ENCODE measurements around the gene SND1.
A peak's percentile ranks its signal among the peaks of the same experiment; 100 is the strongest.

SND1 gene

DNA sequence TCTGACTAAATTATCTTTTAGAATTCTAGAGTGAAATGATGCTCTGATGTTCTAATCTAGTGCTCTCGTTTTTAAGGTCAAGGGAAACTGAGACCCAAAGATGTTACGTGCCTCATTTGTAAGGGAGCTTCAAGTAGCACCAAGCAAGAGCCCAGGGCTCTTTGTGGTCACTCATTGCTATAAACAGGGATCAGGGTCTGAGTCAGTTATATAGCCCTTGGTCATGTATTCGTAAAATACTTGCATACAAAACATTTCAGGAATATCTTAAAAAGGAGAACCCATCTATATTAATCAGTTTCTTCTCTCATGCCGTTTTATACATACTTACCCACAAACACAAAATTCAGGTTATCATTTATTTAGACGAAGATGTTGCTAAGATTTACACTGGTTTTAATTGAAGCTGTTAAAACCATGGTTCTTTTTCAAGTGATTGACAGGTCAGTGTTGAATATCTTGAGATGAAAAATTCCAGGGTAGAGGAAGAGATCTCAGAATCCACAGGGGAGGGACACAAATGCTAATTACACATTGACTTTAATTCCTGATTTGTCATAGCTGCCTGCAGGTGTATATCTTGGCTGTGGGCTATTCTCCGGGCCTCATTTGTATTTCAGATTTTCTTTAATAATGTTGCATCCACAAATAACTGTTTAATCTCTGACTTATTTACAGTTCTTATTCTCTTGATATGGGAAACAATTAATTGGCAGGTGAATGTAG is 188.4 kb downstream of the SND1 start:
- no peak for DNase-seq

DNA sequence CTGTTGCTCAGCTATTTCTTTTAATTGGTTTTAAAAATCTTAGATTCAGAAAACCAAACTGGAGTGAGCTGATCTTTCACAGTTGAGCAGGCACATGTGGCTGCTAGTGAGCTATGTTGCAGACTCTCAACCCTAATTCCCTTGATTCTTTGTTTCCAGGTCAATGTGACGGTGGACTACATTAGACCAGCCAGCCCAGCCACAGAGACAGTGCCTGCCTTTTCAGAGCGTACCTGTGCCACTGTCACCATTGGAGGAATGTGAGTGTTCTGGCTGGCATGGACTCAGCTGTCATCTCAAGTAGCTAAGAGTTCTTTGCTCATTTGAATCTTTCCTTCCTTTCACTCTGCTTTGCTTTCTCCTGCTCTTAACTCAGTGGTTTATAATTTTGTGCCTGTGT is 192.2 kb downstream of the SND1 start:
- DNase-seq: no peak

DNA sequence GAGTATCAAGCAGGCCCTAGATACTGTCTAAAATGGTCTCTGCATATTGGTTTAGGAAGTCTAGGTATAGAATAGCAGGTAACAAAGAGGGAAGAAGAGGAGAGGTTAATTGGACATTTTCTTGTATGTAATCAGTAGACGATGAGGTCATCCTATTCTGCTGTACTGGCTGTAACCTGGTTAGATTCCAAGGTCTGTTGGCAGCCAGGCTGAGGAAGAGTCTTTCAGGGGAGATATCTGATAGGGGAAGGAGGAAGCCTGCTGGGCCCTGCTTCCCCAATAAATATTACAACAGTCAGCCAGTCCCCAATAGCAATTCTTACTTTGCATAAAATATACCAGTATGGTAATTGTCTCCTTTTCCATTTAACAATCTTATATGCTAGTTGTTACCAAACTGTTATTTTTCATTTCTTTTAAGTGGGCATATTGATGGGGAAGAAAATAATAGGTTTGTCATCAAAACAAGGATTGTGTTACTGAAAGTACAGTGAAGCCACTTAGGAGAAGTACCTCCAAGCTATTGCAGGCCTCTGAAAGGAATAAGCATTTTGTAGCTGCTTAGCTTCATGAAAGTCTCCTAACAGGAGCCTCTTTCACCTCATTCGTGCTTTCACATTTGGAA is 192.8 kb downstream of the SND1 start:
- DNase-seq: no peak

DNA sequence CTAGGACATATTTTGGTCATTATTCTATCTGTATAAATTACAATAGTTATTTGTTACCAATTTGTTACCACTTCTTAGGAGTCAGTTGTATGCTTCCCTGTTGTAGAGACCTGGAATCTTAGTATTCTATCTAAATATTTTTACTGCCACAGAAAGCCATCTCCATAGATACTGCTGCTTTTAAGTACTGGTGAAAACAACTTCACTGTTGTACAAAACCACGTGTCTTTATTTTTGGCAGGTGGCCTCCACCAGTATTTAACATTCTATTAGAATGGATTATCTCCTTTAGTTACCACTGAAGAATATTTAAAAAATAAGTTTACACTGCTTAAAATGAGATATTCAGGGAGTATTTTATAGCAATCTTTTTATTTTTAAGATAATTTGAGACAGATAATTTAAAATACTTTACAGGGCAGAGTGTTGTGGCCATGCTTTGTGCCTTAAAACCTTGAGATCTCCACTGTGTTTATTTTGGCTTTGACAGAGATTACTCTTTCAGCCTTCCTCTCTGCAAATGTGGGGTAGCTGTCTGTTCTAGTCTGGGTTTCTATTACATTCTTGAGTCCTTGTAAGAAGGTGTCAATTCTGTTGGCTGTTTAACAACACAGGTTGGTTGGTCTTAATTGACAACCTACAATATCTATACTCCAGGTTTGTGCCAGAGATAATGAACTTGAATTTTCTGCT is 193.7 kb downstream of the SND1 start:
- DNase-seq: no peak

DNA sequence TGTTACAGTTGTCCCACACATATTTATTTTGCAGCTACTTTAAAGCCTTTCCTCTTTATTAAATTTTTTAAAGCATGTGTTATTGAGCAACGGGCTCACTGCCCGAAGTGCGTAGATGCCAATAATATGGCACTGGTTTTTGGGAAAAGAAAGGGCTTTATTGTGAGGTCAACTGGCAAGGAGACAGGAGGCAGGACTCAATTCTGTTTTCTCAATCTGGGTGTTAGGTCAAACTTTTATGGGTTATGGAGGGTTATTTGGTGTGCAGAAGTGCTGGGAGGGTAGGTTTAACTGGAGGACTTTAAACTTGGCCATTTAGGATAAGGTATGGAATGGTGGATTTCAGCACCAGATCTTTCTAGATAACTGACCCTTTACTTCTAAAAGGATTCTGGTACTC is 195.6 kb downstream of the SND1 start:
- DNase-seq: no peak

DNA sequence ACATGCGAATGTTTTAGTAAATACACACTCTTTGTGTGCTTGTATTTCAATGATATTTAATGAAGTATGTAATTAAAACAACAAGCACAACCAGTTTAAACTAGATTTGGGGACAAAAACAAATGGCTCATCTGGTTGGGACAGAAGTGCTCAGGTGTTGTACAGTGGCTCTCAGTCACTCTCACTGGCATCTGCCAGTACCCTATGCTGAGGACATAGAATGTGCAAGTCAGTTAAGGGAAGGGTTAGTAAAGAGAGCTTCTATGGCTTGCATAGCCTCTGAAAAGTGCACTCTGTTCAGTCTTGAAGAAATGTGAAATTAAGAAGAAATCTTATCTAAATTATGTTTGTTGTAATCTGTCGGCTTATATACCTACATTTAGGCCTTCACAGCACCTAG is 196.2 kb downstream of the SND1 start:
- DNase-seq: no peak

DNA sequence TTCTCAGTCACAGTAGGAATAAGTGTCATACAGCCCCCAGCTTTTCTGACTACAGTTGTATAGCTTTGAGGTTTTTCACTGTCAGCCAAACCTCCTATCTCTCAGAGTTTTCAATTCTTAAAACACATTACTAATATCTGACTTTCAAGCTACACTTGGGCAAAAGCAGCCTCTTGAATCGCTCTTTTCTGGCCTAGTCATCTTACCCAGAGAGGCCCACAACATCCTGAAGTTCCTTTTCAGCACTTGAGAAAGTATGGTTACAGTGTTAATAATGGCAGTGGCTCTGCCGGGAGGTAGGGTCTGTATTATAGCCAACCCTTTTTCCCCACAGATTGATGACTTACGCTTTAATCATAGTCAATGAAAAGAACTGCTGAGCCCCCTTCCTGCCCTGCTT is 198.2 kb downstream of the SND1 start:
- DNase-seq: no peak

DNA sequence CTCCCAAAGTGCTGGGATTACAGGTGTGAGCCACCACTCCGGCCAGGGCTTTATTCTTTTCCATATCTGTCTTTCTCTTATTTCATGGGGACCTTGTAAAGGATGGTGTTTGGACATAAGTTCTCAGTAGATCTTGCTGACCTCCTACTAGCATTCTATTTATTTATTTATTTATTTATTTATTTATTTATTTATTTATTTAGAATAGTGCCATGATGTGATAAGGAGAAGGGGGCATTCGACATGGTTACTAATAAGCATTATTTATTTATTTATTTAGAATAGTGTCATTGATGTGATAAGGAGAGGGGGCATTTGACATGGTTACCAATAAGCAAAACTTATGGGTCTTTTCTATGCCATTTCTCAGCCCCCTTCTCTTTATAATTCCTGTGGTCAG is 202.4 kb downstream of the SND1 start:
- DNase-seq: no peak

DNA sequence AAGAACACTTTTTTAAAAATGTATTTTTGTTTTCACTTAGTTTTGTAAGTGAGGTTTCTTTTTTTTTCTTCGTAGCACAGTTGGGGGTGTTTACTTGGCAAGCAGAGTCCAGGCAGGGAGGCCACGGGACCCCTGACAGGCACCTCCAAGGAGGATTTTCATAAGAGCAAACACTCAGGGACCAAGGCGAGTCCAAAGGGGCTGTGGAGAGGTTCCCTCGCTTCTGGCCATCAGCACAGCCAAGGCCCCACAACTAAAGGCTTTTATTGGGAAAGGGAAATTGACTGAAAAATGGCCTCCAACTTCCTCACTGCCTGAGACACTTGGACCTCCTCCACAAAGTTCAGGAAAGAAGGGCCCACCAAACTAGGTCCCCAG is 205.5 kb downstream of the SND1 start:
- DNase-seq: no peak

DNA sequence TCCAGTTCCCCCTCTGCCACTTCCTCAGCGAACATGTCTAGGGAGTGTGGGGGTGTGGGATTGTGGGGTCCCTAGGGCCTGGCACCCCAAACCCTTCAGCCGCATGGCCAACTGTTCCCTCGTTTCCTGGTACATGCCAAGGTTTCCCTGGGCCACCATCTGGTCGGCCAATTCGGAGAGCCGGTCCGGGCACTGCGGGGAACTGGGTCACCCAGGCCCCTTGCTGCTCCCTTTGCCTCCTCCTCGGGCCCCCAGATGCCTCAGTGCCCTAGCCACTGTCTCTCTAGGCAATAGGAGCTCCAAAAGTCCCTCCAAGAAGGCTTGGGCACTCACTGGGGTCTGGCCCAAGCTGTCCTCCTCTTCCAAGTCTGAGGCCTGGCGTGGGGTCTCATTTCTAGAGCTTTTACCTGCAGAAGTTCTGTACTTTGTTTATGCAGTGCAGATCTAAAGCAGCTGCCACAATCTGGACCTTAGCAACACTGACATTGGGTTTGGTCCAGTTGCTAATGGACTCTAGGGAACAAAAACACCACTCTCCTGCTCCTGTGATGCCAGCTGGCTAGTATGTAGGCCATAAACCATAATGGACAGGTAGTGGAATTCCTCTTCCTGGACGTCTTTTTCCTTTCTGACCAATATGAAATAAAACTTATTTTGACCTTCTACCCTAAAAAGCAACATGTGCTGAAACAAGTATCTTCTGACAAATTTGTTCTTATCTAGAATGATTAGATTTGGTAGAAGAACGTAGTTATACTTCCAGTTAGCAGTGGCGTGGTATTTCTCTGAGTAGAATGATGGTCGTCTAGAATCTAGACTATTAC is 206.3 kb downstream of the SND1 start:
- DNase-seq: no peak

DNA sequence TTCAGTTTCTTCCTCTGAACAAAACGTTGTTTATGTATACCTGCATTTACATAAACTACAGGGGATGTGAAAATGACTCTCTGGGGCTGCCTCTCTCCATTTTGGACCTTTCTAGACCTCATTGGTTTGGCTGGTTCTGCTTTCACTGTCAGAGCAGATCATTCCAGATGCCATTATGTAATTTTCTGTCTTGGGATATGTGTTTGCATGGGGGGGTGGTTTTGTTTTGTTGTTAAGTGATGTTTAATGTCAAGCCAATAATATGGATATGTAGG is 206.9 kb downstream of the SND1 start:
- DNase-seq: no peak

DNA sequence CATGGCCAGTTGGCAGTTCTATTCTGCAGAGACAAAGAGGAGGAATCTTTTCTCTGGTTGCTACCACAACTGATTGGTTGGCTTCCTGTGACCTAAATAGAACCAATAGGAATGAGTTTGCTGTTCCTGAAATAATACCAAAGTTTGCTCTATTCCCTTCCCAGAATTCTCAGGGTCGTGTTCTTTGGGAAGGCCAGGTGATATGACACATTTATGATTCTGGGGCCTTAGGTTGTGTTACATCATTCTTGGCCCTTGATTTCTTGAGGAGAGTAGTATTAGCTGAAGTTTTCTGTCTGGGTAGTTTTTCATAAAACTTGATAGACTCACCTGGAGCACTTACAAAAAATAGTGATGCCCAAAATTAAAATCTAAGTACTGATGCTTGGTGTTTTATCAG is 207.3 kb downstream of the SND1 start:
- no peak for DNase-seq

DNA sequence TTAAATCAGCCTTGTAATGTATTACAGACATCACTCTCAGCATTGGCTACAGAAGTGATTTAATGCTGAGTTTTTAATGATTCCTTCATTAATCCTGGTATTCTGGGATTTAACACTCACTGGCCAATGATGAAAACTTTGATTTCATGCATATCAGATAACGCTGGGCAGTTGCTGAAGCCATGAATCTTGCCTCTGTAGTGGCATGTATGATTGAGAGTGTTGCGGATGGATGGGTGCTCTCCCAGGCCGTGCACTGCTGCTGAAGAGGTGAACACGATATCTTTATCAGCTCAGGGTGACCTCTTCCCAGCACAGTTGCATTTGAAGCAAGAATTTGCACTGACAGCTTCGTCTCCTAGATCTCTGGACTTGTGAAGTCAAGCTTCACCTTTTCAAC is 210.5 kb downstream of the SND1 start:
- no peak for DNase-seq

DNA sequence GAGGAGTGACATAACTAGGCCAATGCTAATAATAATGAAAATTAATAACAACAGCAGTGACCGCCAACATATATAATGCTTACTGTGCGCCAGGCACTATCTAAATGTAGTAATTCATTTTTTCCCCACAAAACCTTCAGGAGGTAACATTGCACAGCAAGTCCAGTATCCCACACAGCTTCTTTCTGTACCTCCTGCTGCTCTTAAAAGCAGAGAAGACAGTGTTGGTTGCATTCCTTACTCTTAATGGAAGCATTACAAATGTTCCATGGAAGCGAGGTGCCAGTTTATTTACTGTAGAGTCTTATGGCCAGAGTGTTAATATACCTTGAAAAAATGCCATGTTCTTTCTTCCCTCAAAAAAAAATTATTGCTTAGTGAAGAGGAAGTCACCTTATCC is 211.1 kb downstream of the SND1 start:
- no peak for DNase-seq

DNA sequence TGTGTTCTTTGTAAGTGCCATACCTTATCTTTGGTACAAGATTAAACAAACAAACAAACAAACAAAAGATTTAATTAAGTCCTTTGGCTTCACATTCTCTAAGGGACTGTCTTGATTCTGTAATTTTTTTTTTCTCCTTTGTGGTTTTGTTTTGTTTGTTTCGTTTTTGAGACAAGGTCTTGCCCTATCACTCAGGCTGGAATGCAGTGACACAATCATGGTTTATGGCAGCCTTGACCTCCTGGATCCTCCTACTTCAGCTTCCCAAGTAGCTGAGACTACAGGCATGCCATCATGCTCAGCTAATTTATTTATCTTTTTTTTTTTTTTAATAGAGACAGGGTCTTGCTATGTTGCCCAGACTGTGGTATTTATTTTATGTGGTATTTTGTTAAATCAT is 213.5 kb downstream of the SND1 start:
- DNase-seq: no peak

DNA sequence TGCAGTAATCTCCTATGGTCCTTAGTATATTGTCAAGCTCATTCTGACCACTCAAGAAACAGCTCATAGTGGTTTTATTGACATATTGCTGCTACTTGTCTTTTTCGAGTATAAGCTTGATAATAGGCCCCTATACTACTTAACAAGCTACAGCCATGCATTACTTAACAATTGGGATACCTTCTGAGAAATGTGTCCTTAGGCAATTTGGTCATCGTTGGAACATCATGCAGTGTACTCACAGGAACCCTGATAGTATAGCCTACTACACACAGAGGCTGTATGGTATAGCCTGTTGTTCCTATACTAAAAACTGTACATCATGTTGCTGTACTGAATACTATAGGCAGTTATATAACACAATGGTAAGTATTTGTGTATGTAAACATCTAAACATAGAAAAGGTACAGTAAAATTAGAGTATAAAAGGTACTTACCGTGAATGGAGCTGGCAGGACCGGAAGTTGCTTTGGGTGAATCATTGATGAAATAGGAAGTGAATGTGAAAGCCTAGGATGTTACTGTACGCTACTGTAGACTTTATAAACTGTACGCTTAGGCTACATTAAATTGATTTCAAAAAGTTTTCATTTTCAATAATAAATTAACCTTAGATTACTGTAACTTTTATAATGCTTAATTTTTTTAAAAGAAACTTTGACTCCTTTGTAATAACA is 218.4 kb downstream of the SND1 start:
- DNase-seq: peak in 1 of 2 donors; percentile 8

DNA sequence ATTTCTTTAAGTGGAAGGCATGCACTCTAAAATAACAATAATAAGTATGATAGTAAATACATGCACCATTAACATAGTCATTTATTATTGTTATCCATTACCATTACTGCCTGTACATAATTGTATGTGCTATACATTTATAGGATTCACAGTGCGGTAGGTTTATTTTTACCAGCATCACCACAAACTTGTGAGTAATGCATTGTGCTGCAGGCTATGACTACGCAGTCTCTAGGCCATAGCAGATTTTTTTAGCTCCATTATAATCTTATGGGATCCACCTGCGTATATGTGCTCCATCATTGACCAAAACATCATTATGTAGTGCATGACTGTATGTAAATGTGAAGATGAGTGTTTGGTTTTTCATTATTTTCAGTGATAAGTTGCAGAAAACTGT is 219.2 kb downstream of the SND1 start:
- no peak for DNase-seq

DNA sequence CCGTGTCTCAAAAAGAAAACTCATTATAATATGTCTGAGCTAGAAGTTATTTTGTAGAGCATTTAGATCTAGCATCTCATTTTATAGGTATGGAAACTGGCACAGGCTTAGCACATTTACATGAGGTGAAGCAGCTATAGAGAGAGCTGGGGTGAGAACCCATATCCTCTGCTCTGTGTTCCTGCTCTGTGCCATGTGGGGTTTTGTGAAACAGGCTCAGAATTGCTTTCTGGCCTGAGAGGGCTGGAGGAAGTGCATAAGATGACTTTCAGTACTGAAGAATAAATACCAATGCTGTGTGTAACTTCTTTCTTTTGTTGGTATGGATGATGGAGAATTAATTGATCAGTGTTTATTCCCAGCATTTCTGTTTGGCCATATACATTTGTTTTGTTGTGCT is 220.1 kb downstream of the SND1 start:
- no peak for DNase-seq

DNA sequence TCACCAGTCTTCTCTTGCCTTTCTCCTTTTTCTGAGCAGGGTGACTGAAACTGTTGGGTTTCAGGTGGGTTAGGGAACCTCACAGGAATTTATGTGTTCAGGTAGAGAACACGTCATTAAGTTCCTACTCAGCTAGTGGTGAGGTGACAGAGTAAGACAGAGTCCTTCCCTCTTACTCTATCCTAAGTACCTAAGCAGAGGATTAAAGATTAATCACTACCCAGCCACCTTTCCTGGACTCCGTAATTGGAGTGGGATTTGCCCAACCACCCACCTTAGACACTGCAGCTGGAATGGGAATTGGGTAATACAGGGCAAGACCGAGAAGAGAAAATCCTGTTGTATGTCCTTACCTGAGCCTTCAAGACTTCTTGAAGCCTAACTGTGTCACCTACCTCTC is 221.2 kb downstream of the SND1 start:
- no peak for DNase-seq

DNA sequence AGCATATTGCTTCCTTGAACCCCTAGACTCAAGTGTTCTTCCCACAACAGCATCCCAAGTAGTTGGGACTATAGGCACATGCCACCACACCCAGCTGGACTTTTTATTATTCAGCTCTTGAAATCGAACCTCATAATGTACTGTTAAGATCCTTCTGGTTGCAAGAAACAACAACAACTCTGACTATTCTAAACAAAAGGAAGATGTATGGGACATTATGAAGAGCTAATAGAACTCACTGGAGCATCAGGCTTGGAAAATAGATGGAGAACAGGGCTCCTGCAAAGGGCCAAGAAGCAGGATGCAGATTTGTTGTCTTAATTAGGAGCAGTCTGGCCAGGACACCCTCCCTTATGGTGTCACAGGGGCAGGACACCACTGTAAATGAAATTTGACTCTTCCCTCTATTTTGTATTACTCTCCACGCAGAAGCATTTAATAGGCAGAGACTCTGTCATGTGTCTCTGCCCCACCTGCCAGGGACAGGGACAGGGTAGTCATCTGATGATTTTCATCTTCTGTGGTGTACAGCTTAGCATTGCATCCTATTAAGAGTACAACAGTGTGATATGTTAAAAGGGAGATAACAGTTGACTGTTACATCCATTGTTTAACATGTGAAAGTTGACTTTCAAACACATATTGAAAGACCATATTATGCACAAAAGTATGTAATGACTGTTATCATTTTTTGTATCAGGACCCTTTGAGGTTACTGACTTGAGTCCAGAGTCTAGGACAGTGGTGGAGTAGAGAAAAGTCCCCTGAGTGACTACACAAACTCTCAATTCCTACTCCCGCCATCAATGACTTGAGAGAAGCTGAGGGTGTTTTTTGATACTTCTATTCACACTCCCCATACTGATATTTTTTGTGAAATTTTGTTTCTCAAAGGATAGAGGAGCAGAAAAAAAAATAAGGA is 222.0 kb downstream of the SND1 start:
- DNase-seq: no peak

DNA sequence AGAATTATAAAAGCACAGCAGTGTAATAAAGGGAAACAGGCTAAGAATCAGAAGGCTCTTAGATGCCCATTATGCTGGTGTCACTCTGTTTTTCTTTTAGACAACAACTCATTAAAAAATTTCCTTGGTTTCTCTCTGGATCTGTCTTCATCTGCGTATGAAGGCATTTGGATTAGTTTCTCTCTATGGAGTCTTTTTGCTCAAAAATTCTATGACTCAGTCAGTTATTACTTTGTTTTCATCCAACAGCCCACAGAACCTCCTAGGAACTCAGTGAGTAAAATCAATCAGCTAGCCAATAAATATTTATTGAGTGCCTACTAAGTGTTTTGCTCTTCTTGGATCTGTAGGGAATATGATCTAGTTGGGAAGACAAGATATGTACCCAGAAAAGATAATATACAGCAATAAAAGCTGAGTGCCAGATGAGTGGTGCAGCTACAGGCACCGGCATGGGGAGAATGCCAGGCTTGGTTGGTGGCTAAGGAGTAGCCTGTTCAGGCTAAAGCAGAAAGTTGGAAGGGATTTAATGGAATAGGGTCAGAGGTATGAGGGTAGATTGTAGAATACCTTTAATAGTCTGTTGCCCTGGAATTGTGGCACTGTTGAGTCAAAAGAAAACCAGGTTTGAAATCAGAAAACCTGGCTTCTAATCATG is 223.1 kb downstream of the SND1 start:
- no peak for DNase-seq

DNA sequence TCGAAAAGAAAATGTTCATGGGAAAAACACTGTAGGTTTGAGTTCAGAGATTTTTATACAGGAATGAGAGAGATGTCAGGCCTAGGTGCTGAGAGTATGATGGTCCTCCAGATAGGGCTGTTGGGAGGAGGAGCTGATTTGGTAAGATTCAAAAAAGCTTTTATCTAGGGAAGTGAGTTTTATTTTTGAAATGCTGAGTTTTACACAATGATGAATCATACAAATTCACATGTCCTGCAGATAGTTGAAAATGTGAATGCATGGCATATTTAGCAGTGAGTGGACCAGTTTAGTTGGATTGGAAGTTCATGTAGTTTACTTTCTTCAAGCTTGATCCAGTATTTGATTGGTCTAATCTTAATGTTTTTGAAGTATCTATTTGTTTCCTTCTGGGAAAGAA is 224.4 kb downstream of the SND1 start:
- no peak for DNase-seq
